ENCODE measurements around the gene LRIF1. TPM values are rescaled to one million over a fixed set of nuclear protein-coding genes. Genes with fewer than 3 reads are reported as not detected.

The LRIF1 gene
- total and polyA plus RNA-seq, 2 of the 8 experiments (the other 6 are each of a cell fraction or from before 2014, with no cell fraction given), result 5.2 to 19.3 TPM

- TF ChIP-seq HDAC6 (IDR thresholded peaks at IDR 0.05; ENCODE audit: low read depth, low read length) (no peak), RFX5 (IDR thresholded peaks at IDR 0.05; ENCODE audit: borderline replicate concordance, low read depth, low read length) (no peak), E2F6 (IDR thresholded peaks at IDR 0.05) (no peak), KDM5A (IDR thresholded peaks at IDR 0.05; ENCODE audit: low read length) (no peak)
Observed at GRCh38 chr1:110960777-110961420, 2.8 kb downstream of the LRIF1 start (continued).
